Activated naive CD4-positive, alpha-beta T cell treated with anti-CD3 and anti-CD28 coated beads, Interleukin-2, amount 50 U/mL, for 16 hours (primary cell): Measurements from ENCODE around the gene ADCY5.
"Not testable (repeated sequence)": the region's sequence is repeated elsewhere in the genome, so short reads cannot be mapped to it uniquely, and the experiment has no call there.

Experiments used
- DNase-seq: peaks from one replicate; pipeline ENCODE4 v3.0.0-alpha.2; 2020

The ADCY5 gene

DNA sequence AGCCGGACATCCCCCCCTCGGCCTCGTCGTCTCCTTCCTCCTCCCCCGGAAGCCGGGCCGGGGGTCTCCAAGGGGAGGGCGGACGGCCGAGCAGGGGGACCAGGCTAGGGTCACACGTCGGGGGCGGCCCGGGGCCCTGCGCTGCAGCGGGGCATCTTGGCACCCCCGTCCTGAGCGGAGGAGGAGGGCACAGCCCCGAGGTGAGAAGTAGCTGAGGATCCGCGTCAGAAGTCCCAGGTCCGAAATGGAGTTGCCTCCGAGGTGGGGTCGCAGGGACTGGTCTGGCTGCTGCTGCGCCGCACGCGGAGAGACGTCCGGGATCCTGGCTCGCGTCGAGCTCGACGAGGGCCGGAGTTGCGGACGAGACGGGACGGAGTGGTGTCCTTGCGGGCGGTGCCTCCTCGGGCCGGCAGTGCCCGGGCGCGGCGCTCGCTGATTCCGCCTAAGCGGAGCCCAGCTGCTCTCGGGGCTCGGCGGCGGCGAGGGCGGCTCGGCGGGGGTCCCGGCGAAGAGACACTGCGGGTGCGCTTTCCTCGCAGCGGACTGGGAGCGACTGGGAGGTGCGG, at the start of gene ADCY5:
ADCY5 (minus strand) TSS at position 555 of the 566 bp plus-strand sequence; CDS start at position 10, 545 bp downstream.
- DNase-seq = no peak

GRCh38 chr3:123493912-123494311, 45.0 kb upstream of the ADCY5 start:
- DNase-seq = no peak

DNA sequence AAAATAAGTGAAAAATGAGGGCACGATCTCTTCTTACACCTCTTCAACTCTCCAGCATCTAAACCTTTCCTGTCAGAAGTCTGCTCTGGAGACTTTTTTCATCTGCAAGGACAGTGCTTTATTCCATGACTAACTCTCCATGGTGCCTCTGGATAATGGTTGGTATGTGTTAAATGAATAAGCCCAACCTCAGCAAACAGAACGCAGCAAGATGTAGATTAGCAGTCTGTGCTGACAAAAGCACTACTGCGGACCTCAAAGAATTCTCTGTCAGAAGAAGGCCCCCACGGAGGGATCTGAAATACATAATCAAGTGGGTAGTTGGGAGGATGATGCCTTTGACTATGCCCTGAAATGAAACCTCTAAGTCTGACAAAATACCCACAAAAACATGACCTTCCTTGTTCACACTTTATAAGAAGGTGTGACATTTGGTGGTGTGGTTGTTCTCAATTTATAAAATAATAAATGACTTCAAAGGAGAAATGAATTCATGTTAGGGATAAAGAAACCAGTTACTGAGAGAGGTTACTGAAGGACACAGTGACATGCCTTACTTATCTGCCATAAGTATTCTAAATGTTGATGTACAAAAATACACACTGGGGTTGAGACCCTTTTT, 43.2 kb upstream of the ADCY5 start:
- no peak for DNase-seq

DNA sequence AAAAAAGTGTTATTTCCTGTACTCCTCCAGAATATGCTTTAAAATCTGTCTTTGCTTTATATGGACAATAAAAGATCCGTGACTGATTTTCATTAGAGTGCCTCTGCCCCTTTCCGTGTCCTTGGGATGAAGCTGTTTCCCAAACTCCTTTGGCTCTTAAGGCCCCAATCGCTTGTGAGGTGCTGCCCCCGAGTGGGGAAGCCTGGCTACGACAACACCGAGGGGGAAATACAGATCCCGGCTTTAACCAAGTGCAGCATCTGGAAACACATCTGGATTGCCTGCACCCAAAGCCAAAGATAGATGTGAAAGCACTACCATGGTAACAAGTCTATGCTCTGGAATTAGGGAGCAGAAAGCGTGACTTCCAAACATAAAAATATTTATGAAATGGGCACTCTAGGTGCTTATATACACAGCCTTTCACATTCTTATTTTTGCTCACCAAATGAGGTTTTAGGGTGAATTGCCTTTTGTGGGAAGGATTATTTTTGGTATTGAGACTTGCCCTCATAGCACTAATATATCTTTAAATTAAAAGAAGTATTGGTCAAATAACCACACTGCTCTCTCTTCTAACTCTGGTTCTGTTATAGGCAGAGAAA, 40.6 kb upstream of the ADCY5 start:
- DNase-seq = peak; percentile 28

DNA sequence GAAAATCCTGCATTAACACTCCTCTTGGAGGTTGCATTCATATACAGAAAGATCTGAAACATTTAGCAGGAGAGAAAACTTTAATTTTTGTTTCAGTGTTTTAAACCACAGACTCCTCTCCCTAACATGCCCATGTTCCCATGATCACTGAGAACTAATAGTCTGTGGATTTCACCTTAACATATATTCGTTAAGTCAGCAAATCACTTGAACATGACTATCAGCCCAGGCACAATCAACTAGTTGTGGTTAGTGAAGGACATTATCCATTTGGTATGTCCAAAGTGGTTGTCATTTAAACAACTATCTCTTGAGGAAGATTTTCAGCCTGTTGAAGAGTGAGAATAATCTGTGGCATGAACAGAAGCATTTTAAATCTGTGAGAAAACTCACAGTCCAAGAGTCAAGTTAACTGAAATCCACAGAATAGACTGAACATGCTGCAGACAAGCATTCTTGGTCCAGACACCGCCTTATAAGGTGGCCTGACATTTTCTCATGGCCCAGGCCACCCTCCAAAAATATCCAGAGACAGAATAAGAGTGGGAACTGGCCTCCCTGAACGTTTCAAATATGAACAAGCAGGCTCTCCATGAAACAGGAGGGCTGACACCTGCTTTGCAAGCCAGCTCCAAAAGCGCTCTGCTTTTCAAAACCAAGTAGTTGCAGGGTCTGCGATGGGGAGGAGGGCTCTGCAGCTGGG, 39.9 kb upstream of the ADCY5 start:
- DNase-seq = no peak

- DNase-seq = not testable (repeated sequence)
Observed at GRCh38 chr3:123487063-123487462, 38.2 kb upstream of the ADCY5 start.

- DNase-seq = no peak
Observed at GRCh38 chr3:123486460-123486859, 37.6 kb upstream of the ADCY5 start.

- no peak for DNase-seq
Observed at GRCh38 chr3:123485551-123485950, 36.7 kb upstream of the ADCY5 start.

DNA sequence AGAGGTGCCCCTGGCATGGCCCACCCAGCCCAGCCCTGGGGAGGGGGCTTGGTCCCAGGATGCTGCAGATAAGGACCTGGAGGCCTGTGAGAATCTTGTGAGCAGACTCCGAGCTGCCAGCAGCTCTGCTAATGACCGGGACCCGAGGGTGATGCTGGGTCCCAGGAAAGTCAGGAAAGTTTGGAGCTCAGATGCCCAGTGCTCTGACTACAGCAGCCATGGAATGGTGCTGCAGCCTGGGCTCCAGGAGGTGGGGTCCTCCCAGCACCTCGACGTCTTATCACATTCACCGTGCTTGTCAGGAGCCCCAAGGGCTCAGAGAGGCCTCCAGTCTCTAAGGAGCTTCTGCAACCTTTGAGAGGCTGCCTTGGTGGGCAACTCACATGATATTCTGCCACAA, 34.3 kb upstream of the ADCY5 start:
- DNase-seq = no peak

- DNase-seq = no peak
Observed at GRCh38 chr3:123481722-123482457, 33.0 kb upstream of the ADCY5 start.

DNA sequence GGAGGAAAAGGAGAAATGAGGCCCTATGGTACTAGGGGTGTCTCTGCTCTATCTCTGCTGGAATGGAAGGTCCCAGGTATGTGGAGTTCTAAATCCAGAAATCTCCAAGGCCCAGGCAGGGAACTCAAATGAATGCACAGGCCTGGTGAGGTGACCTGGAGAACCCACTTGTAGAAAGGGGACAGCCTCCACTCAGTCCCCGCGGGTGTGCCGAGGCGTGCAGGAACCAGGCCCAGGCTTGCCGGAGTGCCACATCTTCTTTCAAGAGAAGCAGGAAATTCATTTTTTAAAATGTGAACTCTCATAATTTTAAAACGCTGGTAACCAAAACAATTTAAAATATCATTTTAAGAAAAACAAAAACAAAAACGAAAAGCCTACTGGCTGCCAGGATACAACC, 32.2 kb upstream of the ADCY5 start:
- no peak for DNase-seq

DNA sequence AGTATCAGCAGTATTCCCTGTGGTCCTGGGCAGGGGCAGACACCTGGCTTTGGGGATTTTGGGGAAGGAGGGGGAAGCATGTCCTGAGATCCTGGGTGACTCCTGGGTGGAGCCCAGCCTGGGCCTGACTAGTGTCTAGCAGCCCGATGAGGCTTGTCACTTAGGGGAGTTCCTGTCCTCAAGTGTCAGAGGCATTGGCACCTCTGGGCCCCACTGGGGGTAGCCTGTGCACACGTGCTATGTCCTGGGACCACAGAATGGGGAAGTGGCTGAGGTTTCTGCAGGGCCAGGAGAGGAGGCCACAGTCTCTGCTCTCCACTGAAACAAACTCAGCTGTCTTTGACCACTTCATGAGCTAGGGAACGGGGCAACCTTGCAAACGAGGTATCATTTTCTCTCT, 31.5 kb upstream of the ADCY5 start:
- no peak for DNase-seq

- no peak for DNase-seq
Observed at GRCh38 chr3:123479891-123480290, 31.0 kb upstream of the ADCY5 start.

DNA sequence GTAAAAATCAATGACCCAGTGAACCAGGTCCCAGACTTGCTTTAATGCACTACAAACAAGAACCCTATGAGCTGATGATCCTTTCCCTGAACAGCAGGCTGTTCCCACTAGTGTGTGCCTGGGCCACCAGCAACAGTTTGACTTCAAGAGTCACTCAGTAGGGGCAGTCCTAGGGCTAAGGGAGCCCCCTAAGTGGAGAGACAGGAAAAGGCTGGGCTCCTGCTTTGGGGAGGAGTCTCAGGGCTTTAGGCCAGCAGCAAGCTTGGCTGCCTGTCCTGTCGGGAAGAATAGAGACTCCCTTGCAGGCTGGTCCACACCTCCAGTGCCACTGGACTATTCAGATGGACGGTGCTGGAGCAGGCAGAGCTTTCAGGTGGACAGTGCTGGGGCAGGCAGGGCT, 29.4 kb upstream of the ADCY5 start:
- no peak for DNase-seq

GRCh38 chr3:123476967-123477750, 28.3 kb upstream of the ADCY5 start:
- no peak for DNase-seq

GRCh38 chr3:123475786-123476185, 26.9 kb upstream of the ADCY5 start:
- DNase-seq = no peak

DNA sequence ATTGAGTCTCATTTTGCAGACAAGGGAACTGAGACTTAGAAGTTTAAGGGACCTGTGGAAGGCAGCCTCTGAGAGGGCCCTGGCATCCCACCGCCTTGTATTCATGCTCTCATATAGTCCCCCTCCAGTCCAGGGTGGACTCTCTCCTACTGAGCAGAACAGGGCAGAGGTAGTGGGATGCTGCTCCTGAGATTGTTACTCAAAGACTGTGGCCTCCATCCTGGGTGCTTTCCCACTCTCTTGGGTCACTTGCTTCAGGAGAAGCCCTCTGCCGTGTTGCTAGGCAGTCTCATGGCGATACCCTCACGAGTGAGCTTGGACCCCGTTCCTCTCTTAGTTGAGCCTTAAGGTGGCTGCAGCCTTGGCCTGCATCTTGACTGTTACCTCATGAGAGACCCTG, 22.2 kb upstream of the ADCY5 start:
- DNase-seq = no peak

DNA sequence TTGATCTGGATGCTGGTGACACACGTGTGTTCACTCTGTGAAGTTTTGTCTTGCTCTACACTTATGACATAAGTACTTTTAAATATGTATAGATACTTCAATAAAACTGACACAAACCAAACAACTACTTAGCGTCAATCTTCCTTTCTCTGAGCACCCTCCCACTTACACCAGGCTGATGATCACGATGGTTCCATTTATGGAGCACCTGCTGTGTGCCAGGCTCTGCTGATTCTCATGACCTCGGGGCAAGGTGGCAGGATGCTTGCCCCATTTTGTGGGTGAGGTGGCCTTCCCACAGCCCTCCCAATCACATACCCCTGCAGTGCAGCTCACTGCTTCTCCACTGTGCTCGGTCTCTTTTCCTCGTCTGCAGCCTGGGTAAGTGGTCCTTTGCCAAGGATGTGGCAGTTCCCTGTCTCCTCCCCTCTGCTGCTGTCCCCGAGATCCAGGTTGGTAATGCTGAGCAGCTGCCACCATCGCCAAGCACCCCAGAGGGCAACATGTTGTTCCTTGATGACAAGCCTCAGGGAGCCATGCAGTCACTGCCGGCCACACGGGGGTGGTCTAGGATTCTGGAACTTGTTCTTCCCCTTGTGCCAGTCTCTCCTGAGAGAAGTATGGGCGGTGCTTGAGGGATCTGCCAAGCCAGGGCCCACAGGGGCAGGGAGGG, 20.6 kb upstream of the ADCY5 start:
- DNase-seq = no peak

GRCh38 chr3:123467046-123467445, 18.2 kb upstream of the ADCY5 start:
- no peak for DNase-seq

DNA sequence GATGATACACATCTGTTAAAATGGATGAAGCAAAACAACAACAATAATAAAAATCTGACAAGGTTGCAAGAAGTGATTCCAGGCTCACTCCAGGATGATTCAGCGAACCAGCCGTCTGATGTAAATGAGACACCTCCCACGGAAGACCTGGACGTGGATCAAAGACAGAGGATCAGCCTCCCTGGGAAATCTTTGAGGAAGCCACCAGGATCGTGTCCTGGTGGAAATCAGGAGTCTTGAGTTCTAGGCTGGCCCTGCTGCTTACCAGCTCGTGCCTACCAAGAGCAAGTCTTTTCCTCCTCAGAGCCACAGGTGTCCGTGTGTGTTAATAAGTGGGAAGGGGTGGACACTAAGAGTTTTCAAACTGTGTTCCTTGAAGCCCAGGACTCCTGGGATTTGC, 15.3 kb upstream of the ADCY5 start:
- DNase-seq = no peak

GRCh38 chr3:123459862-123460261, 11.0 kb upstream of the ADCY5 start:
- DNase-seq = no peak

GRCh38 chr3:123458255-123458654, 9.4 kb upstream of the ADCY5 start:
- DNase-seq = no peak
